ENCODE data around the gene HELZ2.
"Not testable (repeated sequence)": the region's sequence is repeated elsewhere in the genome, so short reads cannot be mapped to it uniquely, and the experiment has no call there.

Gene HELZ2

DNA sequence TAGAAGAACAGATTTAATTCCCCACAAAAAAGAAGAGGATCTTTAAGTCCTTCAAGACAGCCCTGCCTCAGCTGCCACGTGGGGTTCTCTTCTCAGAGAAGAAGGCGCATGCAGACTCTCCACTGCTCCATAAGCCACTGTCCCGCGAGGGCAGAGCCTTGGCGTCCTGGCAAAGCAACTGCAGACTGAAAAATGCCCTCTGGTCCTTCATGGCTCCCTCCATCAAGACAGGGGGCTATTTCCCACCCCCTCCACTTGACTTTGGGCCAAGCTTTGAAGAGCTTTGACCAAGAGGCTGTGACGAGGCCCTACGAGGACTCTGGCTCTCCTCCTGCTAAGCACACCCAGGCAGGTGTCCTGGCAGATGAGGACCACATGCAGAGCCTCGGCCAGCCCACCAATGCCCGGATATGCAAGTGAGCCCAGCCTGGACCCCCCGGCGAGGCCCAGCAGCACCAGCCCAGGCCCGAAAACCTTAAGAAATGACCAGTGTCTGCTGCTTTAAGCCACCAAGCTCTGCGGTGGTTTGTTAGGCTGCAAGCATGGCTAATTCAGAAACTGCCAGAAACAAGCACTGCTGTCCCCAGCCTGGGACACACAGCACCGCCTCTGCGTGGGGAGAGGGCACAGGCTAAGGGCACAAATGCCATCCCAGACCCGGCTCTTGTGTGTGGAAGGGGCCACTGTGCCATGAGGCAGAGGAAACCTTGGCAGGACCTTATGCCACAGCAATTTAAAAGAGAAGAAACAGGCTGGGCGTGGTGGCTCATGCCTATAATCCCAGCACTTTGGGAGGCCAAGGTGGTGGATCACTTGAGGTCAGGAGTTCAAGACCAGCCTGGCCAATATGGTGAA is 36.8 kb upstream of the HELZ2 start:
- Mint-ChIP-seq H3K4me3 (no peak overlapping the region), H3K36me3 (ENCODE audit: insufficient read depth) (peaks cover 14% of the 10 kb centered on the region), H3K27me3 (no peaks in the 10 kb centered on the region), H3K9me3 (no peaks in the 10 kb centered on the region), H3K27ac (no peak overlapping the region), H3K4me1 (ENCODE audit: low read depth in 2 of 2) (peaks cover 3 to 8% of the 10 kb centered on the region in 2 donors)
- DNase-seq = no peak
- no peak for ATAC-seq (replicated peaks)

DNA sequence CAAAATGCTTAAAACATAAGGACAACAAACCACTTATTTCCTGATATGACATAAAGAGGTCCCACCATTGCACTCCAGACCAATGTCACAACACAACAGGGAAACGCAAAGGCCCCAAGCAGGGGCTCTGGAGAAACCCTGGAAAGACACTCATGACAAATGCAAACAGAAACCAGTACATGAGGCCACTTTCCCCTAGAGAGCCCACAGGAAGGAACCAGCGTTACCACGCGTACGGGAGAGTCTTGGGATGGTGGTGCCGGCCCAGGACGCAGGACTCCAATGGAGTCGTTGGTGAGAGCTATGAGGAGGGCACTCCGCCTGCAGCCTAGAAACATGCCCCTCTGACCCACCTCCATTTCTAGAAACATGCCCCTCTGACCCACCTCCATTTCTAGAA is 32.6 kb upstream of the HELZ2 start:
- peaks cover 26% of the 10 kb centered on the region for H3K36me3 Mint-ChIP-seq (ENCODE audit: insufficient read depth)
- no peaks in the 10 kb centered on the region for H3K9me3 Mint-ChIP-seq
- H3K27ac Mint-ChIP-seq = no peak overlapping the region
- DNase-seq (no peak), ATAC-seq (replicated peaks) (no peak)
- peaks cover 4 to 5% of the 10 kb centered on the region in 2 donors for H3K4me1 Mint-ChIP-seq (ENCODE audit: low read depth in 2 of 2)
- no peak overlapping the region for H3K4me3 Mint-ChIP-seq
- no peaks in the 10 kb centered on the region for H3K27me3 Mint-ChIP-seq

DNA sequence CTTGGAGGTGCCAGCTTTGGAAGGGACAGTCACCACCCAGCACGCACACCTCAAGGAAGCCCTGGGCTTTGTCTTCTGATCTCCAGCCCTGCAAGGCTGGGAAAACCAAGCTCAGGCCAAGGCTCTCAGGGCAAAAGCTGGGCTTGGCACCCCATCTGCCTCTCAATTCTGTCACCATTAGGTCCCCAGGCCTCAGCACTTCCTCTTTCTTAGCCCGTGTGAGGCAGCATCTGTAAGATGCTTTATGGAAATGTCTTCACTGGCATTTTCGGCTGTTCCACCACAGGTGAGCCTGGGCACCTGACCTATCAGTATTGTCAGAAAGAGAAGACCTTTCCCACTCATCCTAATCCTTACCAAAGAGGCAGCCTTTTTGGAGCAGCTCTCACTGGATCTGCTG is 28.3 kb upstream of the HELZ2 start:
- H3K4me1 Mint-ChIP-seq (ENCODE audit: low read depth in 2 of 2) = peaks cover 8 to 11% of the 10 kb centered on the region in 2 donors
- peaks cover 36% of the 10 kb centered on the region for H3K36me3 Mint-ChIP-seq (ENCODE audit: insufficient read depth)
- peak overlapping the region in 1 of 2 donors; percentile 75 for H3K27ac Mint-ChIP-seq
- ATAC-seq (replicated peaks) (peak; percentile 7), DNase-seq (no peak)
- H3K9me3 Mint-ChIP-seq = no peaks in the 10 kb centered on the region
- no peak overlapping the region for H3K4me3 Mint-ChIP-seq
- H3K27me3 Mint-ChIP-seq = no peaks in the 10 kb centered on the region

- H3K4me3 Mint-ChIP-seq; H3K27me3 Mint-ChIP-seq; ATAC-seq (replicated peaks); H3K9me3 Mint-ChIP-seq: not testable (repeated sequence)
- H3K36me3 Mint-ChIP-seq (ENCODE audit: insufficient read depth) = peaks cover 41% of the 10 kb centered on the region
- H3K27ac Mint-ChIP-seq = peak overlapping the region in 1 of 2 donors; percentile 75
- DNase-seq = peak; percentile 16 to 43 (median 33)
- peaks cover 7 to 11% of the 10 kb centered on the region in 2 donors for H3K4me1 Mint-ChIP-seq (ENCODE audit: low read depth in 2 of 2)
Measured at GRCh38 chr20:63601679-63602078, 27.6 kb upstream of the HELZ2 start.

DNA sequence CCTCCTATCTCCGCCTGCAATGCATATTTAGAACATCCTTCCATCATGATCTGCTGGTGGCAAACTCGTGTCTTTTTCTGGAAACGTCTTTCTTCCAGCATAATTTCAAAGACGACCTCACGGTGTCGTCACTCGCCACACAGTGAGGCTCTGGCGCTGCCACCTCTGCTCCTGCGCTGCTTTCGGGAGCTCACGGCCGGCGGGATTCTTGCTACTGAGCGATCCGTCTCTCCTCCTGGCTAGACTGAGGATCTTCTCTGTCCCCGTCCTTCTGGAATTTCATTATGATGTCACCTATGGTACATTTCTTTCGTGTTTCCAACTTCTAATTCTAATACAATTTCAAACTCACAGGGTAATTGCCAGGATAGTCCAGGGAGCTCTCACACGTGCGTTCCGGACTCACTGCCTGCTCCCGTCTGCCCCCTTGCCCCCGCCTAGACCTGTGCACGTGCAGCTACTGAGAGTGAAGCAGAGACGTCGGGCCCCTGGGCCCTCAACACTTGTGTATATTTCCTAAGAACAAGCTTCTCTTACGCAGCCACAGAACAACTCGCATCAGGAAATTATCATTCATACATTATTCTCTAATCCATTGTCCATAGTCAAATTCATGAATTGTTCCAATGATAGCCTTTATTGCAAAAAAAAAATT is 25.5 kb upstream of the HELZ2 start:
- H3K27me3 Mint-ChIP-seq = no peaks in the 10 kb centered on the region
- H3K4me1 Mint-ChIP-seq (ENCODE audit: low read depth in 2 of 2) = peaks cover 4 to 11% of the 10 kb centered on the region in 2 donors
- H3K27ac Mint-ChIP-seq = no peak overlapping the region
- peaks cover 42% of the 10 kb centered on the region for H3K36me3 Mint-ChIP-seq (ENCODE audit: insufficient read depth)
- no peak overlapping the region for H3K4me3 Mint-ChIP-seq
- H3K9me3 Mint-ChIP-seq = no peaks in the 10 kb centered on the region
- DNase-seq (no peak), ATAC-seq (replicated peaks) (no peak)

- Mint-ChIP-seq H3K9me3 (no peaks in the 10 kb centered on the region), H3K4me1 (ENCODE audit: low read depth in 2 of 2) (peaks cover 4 to 11% of the 10 kb centered on the region in 2 donors), H3K4me3 (no peak overlapping the region), H3K27ac (no peak overlapping the region), H3K27me3 (no peaks in the 10 kb centered on the region), H3K36me3 (ENCODE audit: insufficient read depth) (peaks cover 36% of the 10 kb centered on the region)
- ATAC-seq (replicated peaks) (no peak), DNase-seq (no peak)
Measured at GRCh38 chr20:63598479-63599395, 24.7 kb upstream of the HELZ2 start.

DNA sequence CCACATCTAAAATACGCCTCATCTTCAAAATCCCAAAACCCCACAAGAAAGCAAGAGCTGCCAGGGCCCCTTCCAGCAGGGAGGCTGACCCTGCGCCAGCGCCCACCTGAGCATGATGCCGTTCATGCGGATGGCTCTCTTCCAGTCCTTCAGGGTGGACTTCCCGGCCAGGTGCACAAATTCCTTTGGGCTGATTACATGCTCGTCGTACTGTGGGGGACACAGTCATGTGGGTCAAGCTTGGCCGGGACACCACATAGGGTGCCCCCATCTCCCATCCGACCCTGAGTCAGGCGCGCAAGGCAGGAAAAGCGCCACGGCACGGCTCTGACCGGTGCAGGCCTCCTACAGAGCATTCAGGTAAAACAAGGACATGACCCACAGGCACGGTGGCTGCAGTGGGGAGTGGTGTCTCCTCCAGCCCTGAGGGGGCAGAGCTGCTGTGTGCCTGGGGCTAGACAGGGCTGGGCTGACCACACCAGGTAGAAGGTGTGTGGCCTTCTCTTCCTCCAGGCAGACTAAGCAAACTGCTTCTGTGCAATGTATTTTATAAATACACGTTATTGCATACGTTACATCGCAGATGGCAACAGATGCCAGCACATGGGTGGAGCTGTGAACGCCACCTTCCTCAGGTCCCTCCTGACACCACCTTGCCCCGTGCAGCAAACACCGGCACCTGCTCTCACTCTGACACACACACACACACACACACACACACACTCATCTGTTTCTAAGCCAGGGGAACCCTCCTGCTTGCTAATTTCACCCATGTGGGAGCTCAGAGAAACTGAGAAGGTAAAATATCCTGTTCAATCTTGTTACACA is 23.8 kb upstream of the HELZ2 start:
- Mint-ChIP-seq H3K36me3 (ENCODE audit: insufficient read depth) (peaks cover 39% of the 10 kb centered on the region), H3K27me3 (no peaks in the 10 kb centered on the region), H3K4me3 (no peak overlapping the region), H3K9me3 (no peaks in the 10 kb centered on the region), H3K27ac (no peak overlapping the region), H3K4me1 (ENCODE audit: low read depth in 2 of 2) (peaks cover 4 to 9% of the 10 kb centered on the region in 2 donors)
- DNase-seq (no peak), ATAC-seq (replicated peaks) (no peak)

DNA sequence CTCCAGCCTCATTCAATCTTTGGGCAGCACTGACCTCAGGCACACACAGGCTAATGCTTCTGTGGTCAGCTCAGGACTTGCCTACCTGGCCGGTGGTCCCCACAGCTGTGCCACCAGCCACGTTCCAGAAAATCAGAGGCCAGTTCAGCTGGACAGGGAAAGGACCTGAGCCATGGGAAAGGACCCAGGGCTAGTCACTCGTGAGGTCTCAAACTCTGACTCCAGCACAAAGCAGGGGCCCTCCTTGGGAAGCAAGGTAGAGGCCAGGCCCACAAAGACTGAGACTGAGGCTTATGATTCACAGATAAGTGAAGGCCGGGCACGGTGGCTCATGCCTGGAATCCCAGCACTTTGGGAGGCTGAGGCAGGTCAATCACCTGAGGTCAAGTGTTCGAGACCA is 22.4 kb upstream of the HELZ2 start:
- DNase-seq (no peak), ATAC-seq (replicated peaks) (no peak)
- Mint-ChIP-seq H3K36me3 (ENCODE audit: insufficient read depth) (peaks cover 33% of the 10 kb centered on the region), H3K27ac (no peak overlapping the region), H3K9me3 (no peaks in the 10 kb centered on the region), H3K4me3 (no peak overlapping the region), H3K27me3 (no peaks in the 10 kb centered on the region), H3K4me1 (ENCODE audit: low read depth in 2 of 2) (peaks cover 4 to 6% of the 10 kb centered on the region in 2 donors)

DNA sequence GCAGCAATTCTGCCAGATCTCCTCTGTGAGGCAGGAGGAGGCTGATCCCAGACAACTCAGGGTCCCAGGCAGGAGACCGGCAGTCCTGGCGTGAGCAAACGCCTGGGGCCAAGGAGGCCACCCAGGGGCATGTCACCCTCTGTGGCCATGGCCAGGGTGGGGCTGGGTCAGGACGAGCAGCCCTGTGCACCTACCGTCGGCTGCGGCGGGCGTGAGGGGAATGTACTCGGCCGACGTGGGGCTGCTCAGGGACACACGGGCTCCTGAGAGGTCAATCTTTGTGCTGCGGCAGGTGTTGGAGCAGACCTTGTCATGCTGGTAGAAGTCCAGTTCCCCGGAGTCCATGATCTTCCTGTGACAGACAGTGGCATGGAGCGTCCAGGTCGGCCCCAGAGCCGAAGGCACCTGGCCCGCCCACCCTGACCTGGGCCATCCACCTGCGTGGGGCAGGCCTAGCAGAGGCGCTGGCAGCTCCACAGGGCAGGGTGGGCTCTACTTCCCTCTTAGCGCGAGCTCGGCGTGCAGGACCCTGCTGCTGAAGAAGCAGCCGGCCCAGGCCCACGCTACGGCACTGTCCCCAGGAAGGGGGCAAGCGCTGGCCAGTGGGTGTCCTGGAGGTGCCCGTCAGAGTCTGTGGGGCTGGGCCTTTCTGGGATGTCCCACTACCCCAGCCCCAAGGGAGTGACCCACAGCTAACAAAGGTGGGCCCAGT is 21.5 kb upstream of the HELZ2 start:
- no peak overlapping the region for H3K4me3 Mint-ChIP-seq
- no peak for DNase-seq
- H3K27ac Mint-ChIP-seq = no peak overlapping the region
- H3K9me3 Mint-ChIP-seq = no peaks in the 10 kb centered on the region
- H3K27me3 Mint-ChIP-seq = no peaks in the 10 kb centered on the region
- peaks cover 38% of the 10 kb centered on the region for H3K36me3 Mint-ChIP-seq (ENCODE audit: insufficient read depth)
- no peak for ATAC-seq (replicated peaks)
- H3K4me1 Mint-ChIP-seq (ENCODE audit: low read depth in 2 of 2) = peaks cover 0 to 6% of the 10 kb centered on the region in 2 donors

GRCh38 chr20:63594043-63594561 is 20.1 kb upstream of the HELZ2 start:
- no peaks in the 10 kb centered on the region for H3K9me3 Mint-ChIP-seq
- H3K27ac Mint-ChIP-seq = no peak overlapping the region
- DNase-seq (no peak), ATAC-seq (replicated peaks) (no peak)
- H3K4me3 Mint-ChIP-seq = no peak overlapping the region
- H3K36me3 Mint-ChIP-seq (ENCODE audit: insufficient read depth) = peaks cover 39% of the 10 kb centered on the region
- no peaks in the 10 kb centered on the region for H3K27me3 Mint-ChIP-seq
- H3K4me1 Mint-ChIP-seq (ENCODE audit: low read depth in 2 of 2) = peaks cover 0 to under 1% of the 10 kb centered on the region in 2 donors

- DNase-seq (no peak), ATAC-seq (replicated peaks) (no peak)
- Mint-ChIP-seq H3K27ac (no peak overlapping the region), H3K4me3 (no peak overlapping the region), H3K27me3 (no peaks in the 10 kb centered on the region), H3K9me3 (no peaks in the 10 kb centered on the region), H3K36me3 (ENCODE audit: insufficient read depth) (peaks cover 39% of the 10 kb centered on the region), H3K4me1 (ENCODE audit: low read depth in 2 of 2) (peaks cover 0 to 1% of the 10 kb centered on the region in 2 donors)
Measured at GRCh38 chr20:63592661-63593060, 18.6 kb upstream of the HELZ2 start.

DNA sequence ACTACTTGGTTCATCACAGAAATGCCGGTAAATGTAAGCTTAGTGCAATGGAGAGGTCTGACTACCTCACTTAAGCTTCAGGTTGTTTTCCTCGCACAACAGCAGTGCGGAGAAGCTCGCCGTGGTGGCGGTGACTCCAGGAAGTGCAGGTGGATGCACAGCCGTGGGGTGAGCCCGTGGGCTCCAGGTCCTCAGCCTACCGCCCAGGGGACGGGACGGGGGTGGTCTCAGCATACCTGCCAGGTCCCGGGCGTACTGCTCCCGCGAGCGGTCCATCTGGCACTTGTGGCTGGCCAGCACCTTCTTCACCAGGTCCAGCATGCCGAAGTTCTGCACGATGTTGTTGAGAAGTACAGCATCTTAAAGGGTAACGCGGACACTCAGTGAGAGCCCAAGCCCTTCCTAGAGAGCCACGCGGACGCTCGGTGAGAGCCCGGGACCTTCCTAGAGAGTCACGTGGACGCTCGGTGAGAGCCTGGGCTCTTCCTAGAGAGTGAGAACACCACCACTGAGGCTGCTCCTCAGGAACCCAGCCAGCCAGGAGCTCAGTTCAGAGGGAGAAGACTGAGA is 17.8 kb upstream of the HELZ2 start:
- H3K4me1 Mint-ChIP-seq (ENCODE audit: low read depth in 2 of 2) = peaks cover 0 to 1% of the 10 kb centered on the region in 2 donors
- no peak for ATAC-seq (replicated peaks)
- H3K4me3 Mint-ChIP-seq = no peak overlapping the region
- peaks cover 38% of the 10 kb centered on the region for H3K36me3 Mint-ChIP-seq (ENCODE audit: insufficient read depth)
- no peak overlapping the region for H3K27ac Mint-ChIP-seq
- H3K27me3 Mint-ChIP-seq = no peaks in the 10 kb centered on the region
- DNase-seq = no peak
- no peaks in the 10 kb centered on the region for H3K9me3 Mint-ChIP-seq
